ENCODE measurements around the gene MAP7.
"Not testable (repeated sequence)": the region's sequence is repeated elsewhere in the genome, so short reads cannot be mapped to it uniquely, and the experiment has no call there.

MAP7 gene

DNA sequence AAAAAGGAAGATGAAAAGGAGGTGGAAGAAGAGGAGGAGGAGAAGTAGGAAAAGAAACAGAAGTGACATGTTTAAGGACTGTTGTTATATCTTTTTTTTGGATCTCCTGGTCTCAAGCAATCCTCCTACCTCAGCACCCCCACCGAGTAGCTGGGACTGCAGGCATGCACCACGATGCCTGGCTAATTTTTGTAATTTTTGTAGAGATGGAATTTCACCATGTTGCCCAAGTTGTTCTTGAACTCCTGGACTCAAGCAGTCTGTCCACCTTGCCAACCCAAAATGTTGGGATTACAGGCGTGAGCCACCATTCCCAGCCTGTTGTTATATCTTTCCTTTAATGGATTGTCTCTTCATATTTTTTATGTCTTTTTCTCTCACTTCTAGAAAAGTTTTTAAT, 241.1 kb downstream of the MAP7 start:
- TF ChIP-seq, protein P1, sequence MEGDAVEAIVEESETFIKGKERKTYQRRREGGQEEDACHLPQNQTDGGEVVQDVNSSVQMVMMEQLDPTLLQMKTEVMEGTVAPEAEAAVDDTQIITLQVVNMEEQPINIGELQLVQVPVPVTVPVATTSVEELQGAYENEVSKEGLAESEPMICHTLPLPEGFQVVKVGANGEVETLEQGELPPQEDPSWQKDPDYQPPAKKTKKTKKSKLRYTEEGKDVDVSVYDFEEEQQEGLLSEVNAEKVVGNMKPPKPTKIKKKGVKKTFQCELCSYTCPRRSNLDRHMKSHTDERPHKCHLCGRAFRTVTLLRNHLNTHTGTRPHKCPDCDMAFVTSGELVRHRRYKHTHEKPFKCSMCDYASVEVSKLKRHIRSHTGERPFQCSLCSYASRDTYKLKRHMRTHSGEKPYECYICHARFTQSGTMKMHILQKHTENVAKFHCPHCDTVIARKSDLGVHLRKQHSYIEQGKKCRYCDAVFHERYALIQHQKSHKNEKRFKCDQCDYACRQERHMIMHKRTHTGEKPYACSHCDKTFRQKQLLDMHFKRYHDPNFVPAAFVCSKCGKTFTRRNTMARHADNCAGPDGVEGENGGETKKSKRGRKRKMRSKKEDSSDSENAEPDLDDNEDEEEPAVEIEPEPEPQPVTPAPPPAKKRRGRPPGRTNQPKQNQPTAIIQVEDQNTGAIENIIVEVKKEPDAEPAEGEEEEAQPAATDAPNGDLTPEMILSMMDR (IDR thresholded peaks at IDR 0.05; ENCODE audit: low read depth, low read length), result no peak
- no peak overlapping the region for H3K4me3 ChIP-seq (ENCODE audit: low read depth, low read length)

DNA sequence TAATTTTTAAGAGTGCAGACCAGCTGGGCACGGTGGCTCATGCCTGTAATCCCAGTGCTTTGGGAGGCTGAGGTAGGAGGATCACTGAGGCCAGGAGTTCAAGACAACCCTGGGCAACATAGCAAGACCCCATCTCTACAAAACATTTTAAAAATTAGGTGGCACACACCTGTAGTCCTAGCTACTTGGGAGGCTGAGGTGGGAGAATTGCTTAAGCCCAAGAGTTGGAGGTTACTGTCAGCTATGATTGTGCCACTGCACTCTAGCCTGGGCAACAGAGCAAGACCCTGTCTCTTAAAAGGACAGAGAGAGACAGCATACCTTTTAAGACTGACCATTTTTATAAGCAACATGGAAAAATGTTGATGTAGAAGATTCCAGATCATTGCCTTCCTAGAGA, 241.8 kb downstream of the MAP7 start:
- not testable (repeated sequence) for H3K4me3 ChIP-seq (ENCODE audit: low read depth, low read length)

DNA sequence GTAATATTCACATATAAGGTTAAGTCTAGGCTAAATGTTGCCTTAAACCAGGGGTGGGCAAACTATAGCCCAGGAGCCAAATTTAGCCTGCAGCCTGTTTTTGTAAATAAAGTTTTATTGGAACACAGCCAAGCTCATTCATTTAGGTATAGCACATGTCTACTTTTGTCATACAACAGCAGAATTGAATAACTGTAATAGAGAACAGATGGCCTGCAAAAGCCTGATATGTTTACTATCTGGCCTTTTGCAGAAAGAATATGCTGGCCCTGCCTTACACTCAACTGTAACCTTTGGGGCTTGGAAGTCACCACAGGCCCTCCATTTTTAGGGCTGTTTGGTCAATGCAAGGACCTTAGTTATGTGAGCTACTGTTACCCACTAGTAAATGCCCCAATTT, 242.9 kb downstream of the MAP7 start:
- H3K4me3 ChIP-seq (ENCODE audit: low read depth, low read length), result no peak overlapping the region
- TF ChIP-seq, protein P1 (IDR thresholded peaks at IDR 0.05; ENCODE audit: low read depth, low read length), result no peak

DNA sequence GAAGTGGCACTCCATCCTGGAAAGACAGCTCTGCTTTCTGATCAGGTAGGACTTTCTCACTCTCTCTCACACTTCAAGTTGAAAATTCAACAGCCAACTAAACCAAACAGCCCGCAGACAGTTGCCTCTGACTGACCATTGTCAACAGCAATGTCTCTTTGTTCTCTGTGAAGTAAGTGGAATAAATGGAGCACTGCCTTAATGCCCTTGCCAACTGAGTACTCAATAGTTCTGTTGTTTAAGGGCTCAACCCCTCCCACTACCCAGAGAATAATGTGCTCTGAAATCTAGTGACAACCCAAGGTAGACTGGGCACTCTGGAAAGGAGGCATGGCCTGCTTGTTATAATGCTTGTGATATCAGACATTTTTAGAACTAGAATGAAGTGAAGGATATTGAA, 243.8 kb downstream of the MAP7 start:
- TF ChIP-seq, protein P1 (IDR thresholded peaks at IDR 0.05; ENCODE audit: low read depth, low read length), result no peak
- H3K4me3 ChIP-seq (ENCODE audit: low read depth, low read length), result no peak overlapping the region

DNA sequence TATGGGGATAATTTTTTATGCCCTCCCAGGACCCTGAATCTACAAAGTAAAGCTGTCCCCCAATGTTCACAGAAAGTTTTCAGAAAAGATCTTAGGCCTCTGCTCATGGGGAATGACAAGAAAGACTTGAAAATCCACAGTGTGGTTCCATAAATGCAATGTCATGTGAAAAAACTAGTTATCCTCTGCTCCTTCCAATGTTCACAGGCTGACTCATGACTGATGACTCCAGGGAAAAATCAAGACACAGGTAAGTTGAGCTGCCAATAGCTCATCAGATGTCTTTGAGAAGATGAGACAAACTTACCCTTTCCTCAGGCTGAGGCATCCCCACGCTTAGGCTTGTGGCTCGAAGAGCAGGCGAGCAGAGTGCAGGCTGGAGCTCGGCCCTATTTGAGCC, 245.8 kb downstream of the MAP7 start:
- H3K4me3 ChIP-seq (ENCODE audit: low read depth, low read length), result no peak overlapping the region
- TF ChIP-seq, protein P1 (IDR thresholded peaks at IDR 0.05; ENCODE audit: low read depth, low read length), result no peak

DNA sequence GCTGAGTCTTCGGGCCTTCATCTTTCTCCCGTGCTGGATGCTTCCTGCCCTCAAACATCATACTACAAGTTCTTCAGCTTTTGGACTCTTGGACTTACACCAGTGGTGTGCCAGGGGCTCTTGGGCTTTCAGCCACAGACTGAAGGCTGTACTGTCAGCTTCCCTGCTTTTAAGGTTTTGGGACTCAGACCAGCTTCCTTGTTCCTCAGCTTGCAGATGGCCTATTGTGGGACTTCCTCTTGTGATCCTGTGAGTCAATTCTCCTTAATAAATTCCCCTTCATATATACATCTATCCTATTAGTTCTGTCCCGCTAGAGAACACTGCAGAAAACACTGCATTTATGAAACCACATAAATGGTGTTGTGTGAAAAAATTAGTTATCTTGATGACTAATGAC, 246.7 kb downstream of the MAP7 start:
- H3K4me3 ChIP-seq (ENCODE audit: low read depth, low read length), result no peak overlapping the region
- TF ChIP-seq, protein P1 (IDR thresholded peaks at IDR 0.05; ENCODE audit: low read depth, low read length), result no peak

- TF ChIP-seq, protein P1 (IDR thresholded peaks at IDR 0.05; ENCODE audit: low read depth, low read length), result no peak
- no peak overlapping the region for H3K4me3 ChIP-seq (ENCODE audit: low read depth, low read length)
These were observed 255.6 kb downstream of the MAP7 start for GRCh38 chr6:136294621-136295020.
